LoVo (cell line): ENCODE results near the gene PRH2.

Experiments used
- DNase-seq: peaks from one replicate; pipeline ENCODE4 v3.0.0-alpha.2; 2016; ENCODE audit warnings: low spot score

Gene PRH2

GRCh38 chr12:10928746-10929286 is at the start of gene PRH2:
Gene PRH2, plus strand, starts transcription at chr12:10929236. Its CDS starts 38 bp downstream, at chr12:10929274.
- no peak for DNase-seq

- DNase-seq, result no peak
Measured at GRCh38 chr12:10884086-10884725, 44.8 kb upstream of the PRH2 start, which contains the start of gene PRH1. Gene PRH1, minus strand, starts transcription at chr12:10884255. Its CDS starts 38 bp downstream, at chr12:10884217.

- DNase-seq, result no peak
Measured at GRCh38 chr12:10889226-10889625, 39.8 kb upstream of the PRH2 start.

DNA sequence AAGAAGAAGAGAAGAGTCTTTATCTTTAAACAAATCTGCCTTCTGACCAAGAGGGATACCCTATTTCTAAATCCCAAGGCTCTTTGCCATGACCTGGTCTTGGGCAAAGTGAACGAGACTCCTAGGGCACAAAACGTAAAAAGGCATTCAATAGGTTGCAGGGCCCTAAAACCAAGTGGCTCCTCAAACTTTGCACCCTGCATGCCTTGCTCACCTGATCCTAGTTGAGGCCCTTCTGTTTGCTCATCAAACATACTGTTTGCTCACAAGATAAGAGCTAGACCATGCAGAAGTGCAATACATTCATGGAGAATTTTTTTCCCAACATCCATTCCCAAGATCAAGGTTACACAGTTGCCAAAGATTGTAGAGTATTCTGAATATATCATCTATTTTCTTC is 37.1 kb upstream of the PRH2 start:
- no peak for DNase-seq

DNA sequence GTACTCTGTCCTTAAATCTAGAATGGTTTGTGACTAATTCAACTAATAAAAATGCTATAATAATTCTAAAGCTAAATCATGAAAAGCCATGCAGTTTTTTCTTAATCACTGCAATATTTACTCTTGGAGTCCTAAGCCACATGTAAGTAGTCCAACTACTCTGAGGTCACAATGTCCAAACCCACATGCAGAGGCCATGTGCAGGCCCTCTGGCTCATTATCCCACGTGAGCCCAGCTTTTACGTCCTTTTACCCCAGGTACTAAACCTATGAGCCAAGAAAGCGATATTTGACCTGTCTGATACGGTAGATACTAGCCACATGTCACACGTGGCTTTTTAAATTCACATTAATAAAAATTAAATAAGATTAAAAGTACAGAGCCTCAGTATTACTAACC is 32.2 kb upstream of the PRH2 start:
- no peak for DNase-seq

DNA sequence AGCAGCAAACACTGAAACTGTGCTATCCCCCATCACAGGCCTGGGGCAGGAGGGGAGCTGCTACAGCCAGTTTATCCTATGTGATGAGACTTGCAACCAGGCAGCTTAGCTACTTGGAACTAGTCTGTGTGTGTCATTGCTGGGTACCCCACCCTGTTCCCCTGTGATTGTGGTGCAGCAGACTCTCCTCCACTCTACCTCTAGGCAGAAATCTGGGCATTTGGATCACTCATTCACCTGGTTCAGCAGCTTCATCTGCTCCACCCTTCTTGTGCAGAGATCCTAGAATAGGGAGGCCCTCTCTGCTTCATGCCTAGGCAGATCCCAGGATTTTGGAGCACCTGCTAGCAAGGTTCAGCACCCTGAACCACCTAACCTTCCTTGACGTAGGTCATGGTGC is 28.5 kb upstream of the PRH2 start:
- DNase-seq, result no peak

- DNase-seq, result no peak
Measured at GRCh38 chr12:10900972-10901371, 28.1 kb upstream of the PRH2 start.

DNA sequence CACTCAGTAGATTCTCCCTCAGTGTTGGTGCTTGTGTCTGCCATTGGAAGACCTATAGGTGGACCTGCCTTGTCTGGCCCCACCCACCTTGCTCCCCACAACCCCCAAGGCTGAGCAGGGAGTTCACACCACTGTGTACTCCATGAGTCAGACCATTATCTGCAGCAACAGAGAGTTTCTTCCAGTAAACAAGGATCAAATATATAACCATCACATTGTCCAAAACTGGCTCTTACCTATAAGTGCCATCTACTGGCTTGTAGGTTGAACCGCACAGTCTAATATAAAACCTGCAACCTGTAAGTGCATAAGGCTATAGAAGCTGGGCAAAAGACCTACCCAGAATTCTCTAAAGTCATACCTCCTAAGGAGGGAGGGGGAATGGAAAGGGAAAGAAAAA is 27.6 kb upstream of the PRH2 start:
- DNase-seq, result no peak

DNA sequence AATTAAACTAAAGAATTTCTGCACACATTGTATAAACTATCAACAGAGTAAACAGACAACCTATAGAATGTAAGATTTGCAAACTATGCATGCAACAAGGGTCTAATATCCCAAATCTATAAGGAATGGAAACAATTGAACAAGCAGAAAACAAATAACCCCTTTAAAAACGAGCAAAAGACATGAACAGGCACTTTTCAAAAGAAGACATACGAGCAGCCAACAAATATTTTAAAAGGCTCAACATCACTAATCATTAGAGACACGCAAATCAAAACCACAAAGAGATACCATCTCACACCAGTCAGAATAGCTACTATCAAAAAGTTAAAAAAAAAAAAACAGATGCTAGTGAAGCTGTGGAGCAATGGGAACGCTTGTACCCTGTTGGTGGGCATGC is 24.4 kb upstream of the PRH2 start:
- DNase-seq, result no peak

DNA sequence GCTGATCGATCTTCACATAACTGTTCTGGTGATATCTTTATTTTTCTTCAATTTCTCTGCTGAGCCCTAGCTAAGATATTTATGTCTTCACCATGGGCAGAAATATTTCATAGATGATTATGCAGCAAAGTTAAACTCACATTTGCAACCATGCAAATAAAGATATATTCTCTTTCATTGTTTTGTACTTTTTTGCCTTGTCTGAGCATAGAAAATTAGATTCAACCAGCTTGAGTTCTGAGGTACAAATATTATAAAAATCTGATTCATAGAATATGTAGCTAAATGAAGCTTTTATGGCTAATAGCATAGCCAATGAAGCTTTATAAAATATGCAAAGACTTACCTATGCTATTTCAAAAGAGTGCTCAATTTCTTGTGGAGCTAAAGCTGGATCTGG is 19.6 kb upstream of the PRH2 start, which contains the start of gene TAS2R13:
TSS of gene TAS2R13 (minus strand) at position 101 of the 400 bp plus-strand sequence. CDS start 264 bp downstream, outside the sequence.
- no peak for DNase-seq

- no peak for DNase-seq
Measured at GRCh38 chr12:10910380-10910779, 18.7 kb upstream of the PRH2 start.

DNA sequence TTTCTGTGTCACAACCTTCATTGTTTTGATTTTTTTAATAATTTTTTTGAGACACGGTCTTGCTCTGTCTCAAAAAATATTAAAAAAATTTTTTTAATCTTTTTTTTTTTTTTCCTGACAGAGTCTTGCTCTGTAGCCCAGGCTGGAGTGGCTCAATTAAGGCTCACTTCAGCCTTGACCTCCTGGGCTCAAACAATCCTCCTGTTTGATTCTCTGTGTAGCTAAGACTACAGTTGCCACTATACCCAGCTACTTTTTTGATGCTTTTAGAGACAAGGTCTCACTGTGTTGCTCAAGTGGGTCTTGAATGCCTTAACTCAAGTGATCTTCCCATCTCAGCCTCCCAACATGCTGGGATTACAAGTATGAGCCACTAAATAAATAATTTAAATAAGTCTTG is 9.2 kb upstream of the PRH2 start:
- no peak for DNase-seq

DNA sequence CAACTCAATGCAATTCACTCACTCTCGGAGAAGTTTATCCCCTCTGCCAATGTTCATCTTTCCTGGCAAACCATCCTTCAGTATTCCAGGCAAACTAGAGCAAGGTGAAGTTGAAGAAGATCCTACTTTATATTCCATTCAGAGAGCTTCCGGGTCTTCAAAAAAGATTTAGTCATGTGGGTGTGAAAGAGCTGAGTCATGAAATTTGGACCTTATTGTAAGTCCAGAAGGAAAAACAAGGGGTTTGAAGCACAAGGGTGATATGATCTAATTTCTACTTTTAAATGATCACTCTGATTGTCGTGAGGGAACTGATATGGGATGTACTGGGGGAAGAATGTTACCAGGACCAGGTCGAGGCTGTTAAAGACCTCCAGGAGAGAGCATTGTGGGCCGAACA is 2.8 kb upstream of the PRH2 start:
- DNase-seq, result no peak

DNA sequence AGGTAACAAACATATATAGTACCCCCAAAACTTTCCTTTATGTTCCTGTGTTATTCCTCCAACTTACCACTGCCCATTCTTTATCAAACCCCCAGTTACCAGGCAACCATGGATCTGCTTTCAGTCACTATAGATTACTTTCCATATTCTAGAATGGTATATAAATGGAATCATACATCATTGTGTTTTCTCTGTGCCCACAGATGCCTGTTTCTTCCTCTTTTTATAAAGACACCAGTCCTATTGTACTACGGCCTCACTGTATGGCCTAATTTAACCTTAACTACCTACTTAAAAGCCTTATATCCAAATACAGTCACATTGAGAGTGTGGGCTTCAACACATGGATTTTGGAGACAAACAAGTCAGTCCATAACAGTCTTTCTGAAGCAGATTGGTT is 7.5 kb downstream of the PRH2 start:
- no peak for DNase-seq

- DNase-seq, result no peak
Measured at GRCh38 chr12:10939163-10939562, 10.1 kb downstream of the PRH2 start, which contains the start of gene TAS2R14. Gene TAS2R14, minus strand, starts transcription at chr12:10939263. Its CDS starts 56 bp downstream, at chr12:10939207.

DNA sequence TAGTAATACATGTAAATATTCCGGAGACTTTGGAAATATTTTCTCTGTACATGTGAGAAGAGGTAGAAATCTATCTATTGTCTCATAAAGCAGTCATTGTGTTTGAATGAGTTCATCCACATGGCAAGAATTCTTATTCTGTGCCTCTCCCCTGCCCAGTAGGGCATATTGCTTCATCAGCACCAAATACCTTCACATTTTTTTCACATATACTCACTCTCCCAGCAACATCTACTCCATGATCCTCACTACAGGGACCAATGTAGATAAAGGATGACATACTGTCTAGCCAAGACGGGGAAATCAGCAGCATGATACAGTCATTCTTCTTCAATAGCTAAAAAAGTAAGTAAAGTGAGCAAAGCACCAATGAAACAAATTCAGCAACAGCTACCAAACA is 11.4 kb downstream of the PRH2 start:
- no peak for DNase-seq

- DNase-seq, result no peak
Measured at GRCh38 chr12:10941369-10941768, 12.3 kb downstream of the PRH2 start.

- DNase-seq, result peak; percentile 80
Measured at GRCh38 chr12:10941916-10942607, 13.0 kb downstream of the PRH2 start.

GRCh38 chr12:10943167-10943566 is 14.1 kb downstream of the PRH2 start:
- no peak for DNase-seq

DNA sequence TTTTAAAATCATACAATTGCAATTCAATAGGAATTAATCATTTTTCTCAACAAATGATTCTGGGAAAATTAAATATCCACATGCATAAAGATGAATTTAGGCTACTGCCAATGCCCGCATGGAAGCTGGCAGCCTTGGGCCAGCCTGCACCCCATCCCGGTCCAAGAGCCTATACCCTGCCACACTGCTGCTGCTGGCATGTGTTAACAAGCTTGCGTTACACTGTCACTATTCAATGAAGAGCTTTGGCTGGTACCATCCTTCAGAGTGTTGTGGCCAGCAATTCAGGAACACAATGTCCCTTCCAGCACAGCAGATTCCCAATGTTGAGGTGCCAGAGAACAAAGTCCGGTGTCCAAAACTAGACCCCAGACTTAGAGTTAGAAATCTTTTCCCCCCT is 23.6 kb downstream of the PRH2 start:
- DNase-seq, result no peak

DNA sequence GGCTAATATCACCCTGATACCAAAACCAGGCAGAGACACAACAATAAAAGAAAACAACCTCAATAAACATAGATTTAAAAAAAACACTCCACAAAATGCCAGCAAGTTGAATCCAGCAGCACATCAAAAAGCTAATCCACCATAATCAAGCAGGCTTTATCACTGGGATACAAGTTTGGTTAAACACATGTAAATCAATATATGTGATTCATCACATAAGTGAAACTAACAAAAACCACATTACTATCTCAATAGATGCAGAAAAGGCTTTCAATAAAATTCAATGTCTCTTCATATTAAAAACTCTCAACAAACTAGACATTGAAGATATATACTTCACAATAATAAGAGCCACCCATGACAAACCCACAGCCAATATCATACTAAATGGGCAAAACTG is 27.0 kb downstream of the PRH2 start:
- no peak for DNase-seq

DNA sequence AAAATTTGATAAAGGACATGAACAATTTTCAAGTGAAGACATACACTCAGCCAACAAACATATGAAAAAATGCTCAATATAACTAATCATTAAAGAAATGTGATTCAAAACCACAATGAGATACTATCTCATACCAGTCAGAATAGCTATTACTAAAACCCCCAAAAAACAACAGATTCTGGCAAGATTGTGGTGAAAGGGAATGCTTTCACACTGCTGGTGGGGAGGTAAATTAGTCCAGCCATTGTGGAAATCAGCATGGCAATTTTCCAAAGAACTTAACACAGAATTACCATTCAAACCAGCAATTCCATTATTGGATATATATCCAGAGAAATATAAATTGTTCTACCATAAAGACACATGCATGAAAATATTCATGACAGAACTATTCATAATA is 28.7 kb downstream of the PRH2 start:
- no peak for DNase-seq

DNA sequence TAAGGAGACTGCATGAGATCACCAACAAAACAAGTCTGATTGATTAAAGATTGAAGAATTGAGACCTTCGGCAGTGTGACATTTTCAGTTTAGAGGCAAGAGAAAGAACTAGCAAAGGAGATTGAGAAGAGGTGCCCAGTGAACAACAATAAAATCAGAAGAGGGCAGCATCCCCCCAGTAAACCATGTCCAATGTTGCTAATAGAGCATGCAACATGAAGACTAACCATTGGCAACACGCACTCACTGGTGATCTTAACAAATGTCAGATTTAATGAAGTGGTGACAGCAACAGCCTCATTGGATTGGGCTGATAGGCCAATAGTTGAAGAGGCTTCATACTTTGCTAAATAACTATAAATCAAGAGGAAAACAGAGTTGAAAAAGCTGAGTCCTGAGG is 30.8 kb downstream of the PRH2 start:
- DNase-seq, result no peak
